Left ventricle myocardium inferior (tissue), 1 donor: ENCODE measurements around the gene TCF20. TPM values are rescaled to one million over a fixed set of nuclear protein-coding genes. Genes with fewer than 3 reads are reported as not detected.

Experiments
- DNase-seq: peaks from one replicate; pipeline ENCODE4 v3.0.0-alpha.2; 2020
- H3K27ac ChIP-seq: fragments of 200-600 bp; replicated peaks from 2 replicates; pipeline ENCODE4 v1.8.0; 2021
- H3K27me3 ChIP-seq: fragments of 200-600 bp; 2 replicates; pipeline ENCODE4 v1.8.0; 2021; ENCODE audit warnings: low read depth
- H3K36me3 ChIP-seq: fragments of 200-600 bp; 2 replicates; pipeline ENCODE4 v1.8.0; 2021
- H3K4me1 ChIP-seq: fragments of 200-600 bp; 2 replicates; pipeline ENCODE4 v1.8.0; 2021
- H3K4me3 ChIP-seq: fragments of 200-600 bp; 2 replicates; pipeline ENCODE4 v1.8.0; 2021; ENCODE audit warnings: mild to moderate bottlenecking, moderate library complexity
- H3K9me3 ChIP-seq: fragments of 200-600 bp; replicated peaks from 2 replicates; pipeline ENCODE4 v1.8.0; 2021
- CTCF ChIP-seq: fragments of 200-600 bp; IDR thresholded peaks from 2 replicates; pipeline ENCODE4 v1.8.0; 2021; ENCODE audit warnings: antibody characterized with exemption, mild to moderate bottlenecking, borderline replicate concordance
- intact Hi-C: fragments of 100-400 bp; cut with micrococcal nuclease; formaldehyde crosslinking; loops from one replicate; pipeline ENCODE4 v1.11.0; 2022
- total RNA-seq: library from RNA; stranded (reverse); fragmentation: NEBNext Ultra II Directional; extraction: Animal tissue kit (Norgen Biotek cat#: 25700); gene quantifications from one replicate; pipeline ENCODE4 v1.2.1, GENCODE V29; 2021
- donor health status: DM: no; HTN: yes; CAD: no; lungs with severe emphysema.

TCF20 gene
- total RNA-seq, 1 donor from 2014 or later = 17.2 TPM

GRCh38 chr22:42249831-42250230 lies 20.6 kb downstream of the TCF20 start:
- Histone ChIP-seq H3K27ac (no peak overlapping the region), H3K36me3 (no peaks in the 10 kb centered on the region), H3K27me3 (no peaks in the 10 kb centered on the region), H3K4me1 (peaks cover 4% of the 10 kb centered on the region), H3K9me3 (no peaks in the 10 kb centered on the region), H3K4me3 (no peak overlapping the region)
- intact Hi-C loops = no loop called here
- DNase-seq = no peak
- TF ChIP-seq CTCF = no peak

DNA sequence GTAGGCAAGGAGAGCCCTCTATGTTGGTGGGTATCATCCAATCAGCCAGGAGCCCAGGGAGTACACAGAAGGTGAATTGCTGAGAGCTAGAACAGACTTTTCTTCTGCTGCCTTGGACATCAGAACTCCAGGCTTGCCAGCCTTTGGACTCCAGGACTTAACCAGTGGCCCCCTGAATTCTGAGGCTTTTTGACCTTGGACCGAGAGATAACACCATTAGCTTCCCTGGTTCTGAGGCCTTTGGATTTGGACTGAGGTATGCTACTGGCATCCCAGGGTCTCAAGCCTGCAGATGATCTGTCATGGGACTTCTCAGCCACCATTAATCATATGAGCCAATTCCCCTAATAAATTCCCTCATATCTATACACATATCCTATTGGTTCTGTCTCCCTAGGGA lies 21.5 kb downstream of the TCF20 start:
- no peak for DNase-seq
- peaks cover 4% of the 10 kb centered on the region for H3K4me1 ChIP-seq
- no peak for TF ChIP-seq CTCF

DNA sequence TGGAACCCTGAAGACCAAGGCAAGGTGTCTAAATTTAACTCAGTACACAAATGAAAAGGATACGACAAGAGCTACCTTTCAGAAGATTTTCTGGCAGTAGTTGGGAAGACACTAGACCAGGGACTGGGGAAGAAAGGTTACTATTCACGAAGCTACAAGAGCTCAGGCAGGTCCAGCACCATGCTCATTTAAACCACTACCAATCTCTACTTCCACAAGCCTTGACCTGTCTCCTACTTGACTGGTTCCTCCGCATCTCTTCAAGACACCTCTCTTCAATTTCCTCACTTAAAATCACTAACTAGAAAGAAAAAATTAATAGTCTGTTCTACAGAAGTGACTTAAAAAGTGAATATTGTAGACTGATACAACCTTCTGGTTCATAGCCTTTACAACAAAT lies 22.9 kb downstream of the TCF20 start:
- intact Hi-C loops = no loop called here
- H3K27me3 ChIP-seq = no peaks in the 10 kb centered on the region
- TF ChIP-seq CTCF = no peak

More for the DNA sequence above, 21.5 kb downstream of the TCF20 start:
- no peak overlapping the region for H3K27ac ChIP-seq
- intact Hi-C loops = no loop called here
- no peaks in the 10 kb centered on the region for H3K9me3 ChIP-seq
- no peaks in the 10 kb centered on the region for H3K36me3 ChIP-seq
- no peaks in the 10 kb centered on the region for H3K27me3 ChIP-seq
- H3K4me3 ChIP-seq = no peak overlapping the region

GRCh38 chr22:42243802-42244060 lies 26.7 kb downstream of the TCF20 start:
- Histone ChIP-seq H3K36me3 (no peaks in the 10 kb centered on the region), H3K27ac (no peak overlapping the region), H3K4me3 (no peak overlapping the region), H3K9me3 (no peaks in the 10 kb centered on the region), H3K4me1 (no peaks in the 10 kb centered on the region), H3K27me3 (no peaks in the 10 kb centered on the region)
- intact Hi-C loops = no loop called here
- no peak for TF ChIP-seq CTCF
- DNase-seq = no peak

More for the DNA sequence above, 22.9 kb downstream of the TCF20 start:
- H3K36me3 ChIP-seq = no peaks in the 10 kb centered on the region
- no peak overlapping the region for H3K4me3 ChIP-seq
- no peak overlapping the region for H3K27ac ChIP-seq
- H3K9me3 ChIP-seq = no peaks in the 10 kb centered on the region
- no peak for DNase-seq
- H3K4me1 ChIP-seq = peaks cover 4% of the 10 kb centered on the region

- H3K27ac ChIP-seq = no peak overlapping the region
- H3K27me3 ChIP-seq = no peaks in the 10 kb centered on the region
- TF ChIP-seq CTCF = no peak
- H3K9me3 ChIP-seq = peaks cover 15% of the 10 kb centered on the region
- DNase-seq = no peak
- no peak overlapping the region for H3K4me3 ChIP-seq
- H3K36me3 ChIP-seq = no peaks in the 10 kb centered on the region
- peaks cover 11% of the 10 kb centered on the region for H3K4me1 ChIP-seq
- intact Hi-C loops = no loop called here
Observed at GRCh38 chr22:42236848-42237247, 33.6 kb downstream of the TCF20 start.

DNA sequence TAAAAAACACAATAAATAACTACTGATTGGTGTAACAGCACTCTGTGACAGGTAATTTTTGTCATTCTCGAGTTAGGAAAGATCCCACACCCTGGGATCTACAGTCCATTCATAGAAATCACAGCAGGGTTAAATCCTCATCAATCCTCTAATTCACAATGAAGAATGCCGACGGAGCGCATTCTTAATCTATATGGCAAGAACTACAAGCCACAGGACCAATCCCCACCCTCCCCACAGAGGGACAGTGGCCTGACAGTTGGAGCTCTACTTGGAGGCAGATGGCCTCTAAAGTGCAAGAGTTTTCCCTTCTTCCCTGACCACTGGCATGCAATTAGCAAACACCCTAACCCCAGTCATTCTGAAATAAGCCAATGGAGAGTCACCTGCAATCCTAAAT lies 34.2 kb downstream of the TCF20 start:
- no peaks in the 10 kb centered on the region for H3K27me3 ChIP-seq
- H3K36me3 ChIP-seq = no peaks in the 10 kb centered on the region
- no peak for TF ChIP-seq CTCF
- H3K9me3 ChIP-seq = peaks cover 15% of the 10 kb centered on the region
- peaks cover 11% of the 10 kb centered on the region for H3K4me1 ChIP-seq
- H3K4me3 ChIP-seq = no peak overlapping the region
- DNase-seq = no peak
- no peak overlapping the region for H3K27ac ChIP-seq
- intact Hi-C loops = no loop called here
